WTC11 (cell line): ENCODE results near the gene UBP1. TPM values are rescaled to one million over a fixed set of nuclear protein-coding genes. Genes with fewer than 3 reads are reported as not detected.

Experiments
- ATAC-seq: fragments of 200-7000 bp; cut with Tn5 transposase; 2 replicates; pipeline ENCODE4 v1.10.0; 2021; ENCODE audit warnings: mild to moderate bottlenecking, moderate library complexity
- CTCF ChIA-PET: fragments of 300-600 bp; sonication (Branson Sonifier 250); formaldehyde crosslinking; loops from one replicate; lab custom pipeline; 2021; ENCODE audit warnings: antibody characterized with exemption; lab: Charles Lee
- POLR2A ChIA-PET: fragments of 350-600 bp; sonication (Branson Sonifier 250); formaldehyde crosslinking; loops from one replicate; lab custom pipeline; 2021; ENCODE audit warnings: antibody characterized with exemption; lab: Charles Lee
- DNase-seq: peaks from one replicate; pipeline ENCODE4 v3.0.0; 2021; ENCODE audit warnings: low spot score
- H3K27ac Mint-ChIP-seq: 2 replicates; pipeline ENCODE4 v1.8.0; 2021; ENCODE audit warnings: mixed read lengths
- H3K27me3 Mint-ChIP-seq: 2 replicates; pipeline ENCODE4 v1.8.0; 2021; ENCODE audit warnings: low read depth, mild to moderate bottlenecking, moderate library complexity, mixed read lengths
- H3K36me3 Mint-ChIP-seq: 2 replicates; pipeline ENCODE4 v1.8.0; 2021; ENCODE audit warnings: mixed read lengths
- H3K4me1 Mint-ChIP-seq: 2 replicates; pipeline ENCODE4 v1.8.0; 2022; ENCODE audit warnings: mixed read lengths
- H3K4me3 Mint-ChIP-seq: 2 replicates; pipeline ENCODE4 v1.8.0; 2021; ENCODE audit warnings: mild to moderate bottlenecking, moderate library complexity, mixed read lengths
- H3K9me3 Mint-ChIP-seq: 2 replicates; pipeline ENCODE4 v1.8.0; 2021; ENCODE audit warnings: mixed read lengths
- AFF4 ChIP-seq: sonication (generic); formaldehyde crosslinking; IDR thresholded peaks from 2 replicates; pipeline ENCODE4 v1.8.1; 2023; ENCODE audit warnings: mild to moderate bottlenecking, missing genetic modification reagents, borderline replicate concordance
- CREB1 ChIP-seq: sonication (generic); formaldehyde crosslinking; IDR thresholded peaks from 2 replicates; pipeline ENCODE4 v1.8.0; 2023; ENCODE audit warnings: mild to moderate bottlenecking, missing genetic modification reagents
- CREM ChIP-seq: sonication (generic); formaldehyde crosslinking; IDR thresholded peaks from 2 replicates; pipeline ENCODE4 v1.8.1; 2022; ENCODE audit warnings: mild to moderate bottlenecking, missing genetic modification reagents, moderate library complexity
- E2F5 ChIP-seq: sonication (generic); formaldehyde crosslinking; IDR thresholded peaks from 2 replicates; pipeline ENCODE4 v1.8.1; 2022; ENCODE audit warnings: mild to moderate bottlenecking, moderate library complexity, missing genetic modification reagents
- EMX1 ChIP-seq: fragments of 250-450 bp; sonication (Bioruptor Pico); IDR thresholded peaks from 2 replicates; pipeline ENCODE4 v1.8.0; 2021; ENCODE audit warnings: mild to moderate bottlenecking
- FOXJ3 ChIP-seq: sonication (generic); formaldehyde crosslinking; IDR thresholded peaks from 2 replicates; pipeline ENCODE4 v1.9.0; 2021; ENCODE audit warnings: missing genetic modification reagents, mild to moderate bottlenecking, borderline replicate concordance
- NFATC4 ChIP-seq: fragments of 250-450 bp; sonication (Bioruptor Pico); IDR thresholded peaks from 2 replicates; pipeline ENCODE4 v1.9.0; 2021; ENCODE audit warnings: mild to moderate bottlenecking
- NR3C1 ChIP-seq: sonication (generic); formaldehyde crosslinking; conservative IDR thresholded peaks from 2 replicates; pipeline ENCODE4 v1.8.1; 2023; ENCODE audit warnings: low read depth, mild to moderate bottlenecking, missing genetic modification reagents
- ZBTB21 ChIP-seq: sonication (generic); formaldehyde crosslinking; IDR thresholded peaks from 2 replicates; pipeline ENCODE4 v1.8.1; 2023; ENCODE audit warnings: mild to moderate bottlenecking, missing genetic modification reagents, borderline replicate concordance
- ZNF396 ChIP-seq: fragments of 250-450 bp; sonication (Bioruptor Pico); IDR thresholded peaks from 2 replicates; pipeline ENCODE4 v1.8.0; 2021; ENCODE audit warnings: mild to moderate bottlenecking, moderate library complexity, borderline replicate concordance
- ZNF671 ChIP-seq: fragments of 250-450 bp; sonication (Bioruptor Pico); IDR thresholded peaks from 2 replicates; pipeline ENCODE4 v1.8.0; 2021; ENCODE audit warnings: mild to moderate bottlenecking
- total RNA-seq: library from RNA; stranded (reverse); gene quantifications from 3 replicates; pipeline ENCODE4 v1.2.3, GENCODE V29; 2021
- TF ChIP-seq, protein P1 (sequence below): fragments of 250-450 bp; sonication (Bioruptor Pico); IDR thresholded peaks from 2 replicates; pipeline ENCODE4 v1.9.0; 2021; ENCODE audit warnings: mild to moderate bottlenecking
- TF ChIP-seq, protein P2 (sequence below): fragments of 200-600 bp; IDR thresholded peaks from 2 replicates; pipeline ENCODE4 v1.8.0; 2022; ENCODE audit warnings: antibody characterized with exemption
- TF ChIP-seq, protein P3 (sequence below): sonication (generic); formaldehyde crosslinking; IDR thresholded peaks from 2 replicates; pipeline ENCODE4 v1.8.1; 2023; ENCODE audit warnings: mild to moderate bottlenecking, missing genetic modification reagents
- TF ChIP-seq, protein P4 (sequence below): fragments of 250-450 bp; sonication (Bioruptor Pico); conservative IDR thresholded peaks from 2 replicates; pipeline ENCODE4 v1.9.0; 2021; ENCODE audit warnings: mild to moderate bottlenecking

The UBP1 gene
- total RNA-seq, 1 experiment from 2014 or later: 72.6 TPM

DNA sequence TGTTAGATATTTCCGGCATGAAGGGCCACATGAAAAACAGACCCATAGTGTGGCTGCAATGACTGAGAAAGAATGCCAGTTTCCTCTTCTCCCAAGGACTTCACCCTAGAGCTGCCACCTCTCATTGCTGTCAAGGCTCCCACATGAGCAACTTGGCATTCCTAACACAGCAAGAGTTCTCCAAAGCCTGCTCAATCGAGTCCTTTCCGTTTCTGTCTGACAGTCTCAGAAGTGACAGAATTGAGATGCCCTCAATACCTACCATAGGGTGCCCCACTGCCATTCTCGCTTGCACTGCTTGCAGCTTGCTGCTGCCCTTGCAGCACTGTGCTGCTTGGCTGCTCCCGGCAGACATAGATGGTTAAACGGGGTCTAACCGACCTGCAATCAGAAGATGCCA, 44.3 kb downstream of the UBP1 start:
- no peaks in the 10 kb centered on the region for H3K4me1 Mint-ChIP-seq
- peaks cover 79% of the 10 kb centered on the region for H3K36me3 Mint-ChIP-seq
- H3K9me3 Mint-ChIP-seq: no peaks in the 10 kb centered on the region
- no peak for ATAC-seq
- ChIA-PET CTCF (interaction anchor here (0.6 kb wide), 3 partner anchors 106 to 335 kb away, joined by 3 to 4 read pairs (median 3); no protein-coding TSS in a partner anchor), POLR2A (no interaction called here)
- DNase-seq: no peak
- TF ChIP-seq, protein P1, sequence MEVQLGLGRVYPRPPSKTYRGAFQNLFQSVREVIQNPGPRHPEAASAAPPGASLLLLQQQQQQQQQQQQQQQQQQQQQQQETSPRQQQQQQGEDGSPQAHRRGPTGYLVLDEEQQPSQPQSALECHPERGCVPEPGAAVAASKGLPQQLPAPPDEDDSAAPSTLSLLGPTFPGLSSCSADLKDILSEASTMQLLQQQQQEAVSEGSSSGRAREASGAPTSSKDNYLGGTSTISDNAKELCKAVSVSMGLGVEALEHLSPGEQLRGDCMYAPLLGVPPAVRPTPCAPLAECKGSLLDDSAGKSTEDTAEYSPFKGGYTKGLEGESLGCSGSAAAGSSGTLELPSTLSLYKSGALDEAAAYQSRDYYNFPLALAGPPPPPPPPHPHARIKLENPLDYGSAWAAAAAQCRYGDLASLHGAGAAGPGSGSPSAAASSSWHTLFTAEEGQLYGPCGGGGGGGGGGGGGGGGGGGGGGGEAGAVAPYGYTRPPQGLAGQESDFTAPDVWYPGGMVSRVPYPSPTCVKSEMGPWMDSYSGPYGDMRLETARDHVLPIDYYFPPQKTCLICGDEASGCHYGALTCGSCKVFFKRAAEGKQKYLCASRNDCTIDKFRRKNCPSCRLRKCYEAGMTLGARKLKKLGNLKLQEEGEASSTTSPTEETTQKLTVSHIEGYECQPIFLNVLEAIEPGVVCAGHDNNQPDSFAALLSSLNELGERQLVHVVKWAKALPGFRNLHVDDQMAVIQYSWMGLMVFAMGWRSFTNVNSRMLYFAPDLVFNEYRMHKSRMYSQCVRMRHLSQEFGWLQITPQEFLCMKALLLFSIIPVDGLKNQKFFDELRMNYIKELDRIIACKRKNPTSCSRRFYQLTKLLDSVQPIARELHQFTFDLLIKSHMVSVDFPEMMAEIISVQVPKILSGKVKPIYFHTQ (CRISPR knock-in tag): no peak
- TF ChIP-seq, protein P2, sequence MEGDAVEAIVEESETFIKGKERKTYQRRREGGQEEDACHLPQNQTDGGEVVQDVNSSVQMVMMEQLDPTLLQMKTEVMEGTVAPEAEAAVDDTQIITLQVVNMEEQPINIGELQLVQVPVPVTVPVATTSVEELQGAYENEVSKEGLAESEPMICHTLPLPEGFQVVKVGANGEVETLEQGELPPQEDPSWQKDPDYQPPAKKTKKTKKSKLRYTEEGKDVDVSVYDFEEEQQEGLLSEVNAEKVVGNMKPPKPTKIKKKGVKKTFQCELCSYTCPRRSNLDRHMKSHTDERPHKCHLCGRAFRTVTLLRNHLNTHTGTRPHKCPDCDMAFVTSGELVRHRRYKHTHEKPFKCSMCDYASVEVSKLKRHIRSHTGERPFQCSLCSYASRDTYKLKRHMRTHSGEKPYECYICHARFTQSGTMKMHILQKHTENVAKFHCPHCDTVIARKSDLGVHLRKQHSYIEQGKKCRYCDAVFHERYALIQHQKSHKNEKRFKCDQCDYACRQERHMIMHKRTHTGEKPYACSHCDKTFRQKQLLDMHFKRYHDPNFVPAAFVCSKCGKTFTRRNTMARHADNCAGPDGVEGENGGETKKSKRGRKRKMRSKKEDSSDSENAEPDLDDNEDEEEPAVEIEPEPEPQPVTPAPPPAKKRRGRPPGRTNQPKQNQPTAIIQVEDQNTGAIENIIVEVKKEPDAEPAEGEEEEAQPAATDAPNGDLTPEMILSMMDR: no peak
- TF ChIP-seq, protein P3, sequence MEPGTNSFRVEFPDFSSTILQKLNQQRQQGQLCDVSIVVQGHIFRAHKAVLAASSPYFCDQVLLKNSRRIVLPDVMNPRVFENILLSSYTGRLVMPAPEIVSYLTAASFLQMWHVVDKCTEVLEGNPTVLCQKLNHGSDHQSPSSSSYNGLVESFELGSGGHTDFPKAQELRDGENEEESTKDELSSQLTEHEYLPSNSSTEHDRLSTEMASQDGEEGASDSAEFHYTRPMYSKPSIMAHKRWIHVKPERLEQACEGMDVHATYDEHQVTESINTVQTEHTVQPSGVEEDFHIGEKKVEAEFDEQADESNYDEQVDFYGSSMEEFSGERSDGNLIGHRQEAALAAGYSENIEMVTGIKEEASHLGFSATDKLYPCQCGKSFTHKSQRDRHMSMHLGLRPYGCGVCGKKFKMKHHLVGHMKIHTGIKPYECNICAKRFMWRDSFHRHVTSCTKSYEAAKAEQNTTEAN (CRISPR knock-in tag): no peak
- no peak for TF ChIP-seq EMX1 (CRISPR knock-in tag)
- TF ChIP-seq E2F5 (CRISPR knock-in tag): no peak
- TF ChIP-seq NFATC4 (CRISPR knock-in tag): no peak
- TF ChIP-seq, protein P4, sequence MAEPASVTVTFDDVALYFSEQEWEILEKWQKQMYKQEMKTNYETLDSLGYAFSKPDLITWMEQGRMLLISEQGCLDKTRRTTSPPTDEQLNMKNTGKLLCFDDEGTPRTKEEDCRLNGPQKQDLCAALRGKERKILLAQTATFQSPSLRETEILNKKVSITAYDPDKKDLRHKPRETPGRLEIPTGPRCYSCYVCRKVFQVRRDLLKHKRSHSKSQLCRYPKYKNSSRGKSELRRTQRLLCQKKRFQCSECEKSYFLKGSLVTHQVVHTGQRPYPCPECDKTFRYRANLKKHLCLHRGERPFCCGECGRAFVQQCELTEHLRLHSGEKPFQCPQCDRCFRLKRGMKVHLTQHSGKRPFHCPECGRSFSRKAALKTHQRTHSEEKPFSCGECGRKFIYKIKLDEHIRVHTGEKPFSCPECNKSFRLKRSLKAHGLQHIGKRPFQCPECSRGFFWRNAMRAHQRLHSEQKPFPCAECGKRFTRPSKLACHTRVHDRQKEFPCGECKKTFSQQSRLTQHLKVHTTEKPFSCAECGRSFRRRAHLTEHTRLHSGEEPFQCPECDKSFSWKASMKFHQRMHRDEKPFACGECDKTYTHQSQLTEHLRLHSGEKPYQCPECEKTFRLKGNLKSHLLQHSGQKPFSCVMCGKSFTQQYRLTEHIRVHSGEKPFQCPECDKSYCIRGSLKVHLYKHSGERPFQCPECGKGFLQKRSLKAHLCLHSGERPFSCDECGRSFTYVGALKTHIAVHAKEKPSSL: no peak
- TF ChIP-seq CREM (CRISPR knock-in tag): no peak
- TF ChIP-seq FOXJ3 (CRISPR knock-in tag): no peak
- TF ChIP-seq AFF4 (CRISPR knock-in tag): no peak
- TF ChIP-seq CREB1 (CRISPR knock-in tag): no peak
- TF ChIP-seq ZNF671: no peak
- no peak for TF ChIP-seq ZBTB21 (CRISPR knock-in tag)
- TF ChIP-seq NR3C1 (CRISPR knock-in tag): no peak
- TF ChIP-seq ZNF396: no peak
- H3K4me3 Mint-ChIP-seq: no peak overlapping the region
- no peak overlapping the region for H3K27ac Mint-ChIP-seq
- no peaks in the 10 kb centered on the region for H3K27me3 Mint-ChIP-seq
